Glutamatergic neuron (in vitro differentiated cells): ENCODE results near the gene SERPINB4. TPM values are rescaled to one million over a fixed set of nuclear protein-coding genes. Genes with fewer than 3 reads are reported as not detected.

Experiments used
- DNase-seq: peaks from one replicate; pipeline ENCODE4 v3.0.0; 2022
- H3K27ac Mint-ChIP-seq: one replicate; pipeline ENCODE4 v1.8.0; 2020; ENCODE audit warnings: mild to moderate bottlenecking, mixed read lengths, inconsistent platforms; ENCODE audit not compliant: unreplicated experiment
- H3K27me3 Mint-ChIP-seq: one replicate; pipeline ENCODE4 v1.8.0; 2020; ENCODE audit warnings: mild to moderate bottlenecking, moderate library complexity, mixed read lengths, inconsistent platforms; ENCODE audit not compliant: unreplicated experiment
- H3K36me3 Mint-ChIP-seq: one replicate; pipeline ENCODE4 v1.8.0; 2020; ENCODE audit warnings: mild to moderate bottlenecking, mixed read lengths, inconsistent platforms; ENCODE audit not compliant: unreplicated experiment
- H3K4me1 Mint-ChIP-seq: one replicate; pipeline ENCODE4 v1.8.0; 2020; ENCODE audit warnings: mild to moderate bottlenecking, low read depth, mixed read lengths, inconsistent platforms; ENCODE audit not compliant: unreplicated experiment
- H3K4me3 Mint-ChIP-seq: one replicate; pipeline ENCODE4 v1.8.0; 2020; ENCODE audit warnings: mild to moderate bottlenecking, mixed read lengths, inconsistent platforms; ENCODE audit not compliant: unreplicated experiment
- H3K9me3 Mint-ChIP-seq: one replicate; pipeline ENCODE4 v1.8.0; 2020; ENCODE audit warnings: mild to moderate bottlenecking, moderate library complexity, mixed read lengths, inconsistent platforms; ENCODE audit not compliant: unreplicated experiment
- CTCF ChIP-seq: fragments of 200-600 bp; sonication (generic); IDR thresholded peaks from one replicate; pipeline ENCODE4 v1.5.0; 2021; ENCODE audit not compliant: partially characterized antibody, unreplicated experiment
- total RNA-seq: library from RNA; stranded (reverse); fragmentation: NEBNext Ultra II Directional; extraction: Animal tissue kit (Norgen Biotek cat#: 25700); gene quantifications from one replicate; pipeline ENCODE4 v1.2.1, GENCODE V29; 2021; ENCODE audit not compliant: unreplicated experiment

The SERPINB4 gene
- total RNA-seq, 1 donor from 2014 or later = not detected

GRCh38 chr18:63596964-63597363 lies 47.1 kb downstream of the SERPINB4 start:
- TF ChIP-seq CTCF = no peak
- Mint-ChIP-seq H3K4me1 (no peaks in the 10 kb centered on the region), H3K36me3 (no peaks in the 10 kb centered on the region), H3K27me3 (no peaks in the 10 kb centered on the region), H3K4me3 (no peak overlapping the region), H3K27ac (no peak overlapping the region), H3K9me3 (no peaks in the 10 kb centered on the region)
- DNase-seq = no peak

GRCh38 chr18:63592471-63592870 lies 51.6 kb downstream of the SERPINB4 start:
- H3K9me3 Mint-ChIP-seq = peaks cover 1% of the 10 kb centered on the region
- no peaks in the 10 kb centered on the region for H3K4me1 Mint-ChIP-seq
- no peaks in the 10 kb centered on the region for H3K36me3 Mint-ChIP-seq
- no peak for DNase-seq
- TF ChIP-seq CTCF = no peak
- H3K27ac Mint-ChIP-seq = no peak overlapping the region
- H3K4me3 Mint-ChIP-seq = no peak overlapping the region
- no peaks in the 10 kb centered on the region for H3K27me3 Mint-ChIP-seq

- TF ChIP-seq CTCF = no peak
- Mint-ChIP-seq H3K4me1 (no peaks in the 10 kb centered on the region), H3K27me3 (no peaks in the 10 kb centered on the region), H3K36me3 (no peaks in the 10 kb centered on the region), H3K4me3 (no peak overlapping the region), H3K9me3 (peaks cover 1% of the 10 kb centered on the region), H3K27ac (no peak overlapping the region)
- no peak for DNase-seq
These were observed 52.3 kb downstream of the SERPINB4 start for GRCh38 chr18:63591725-63592124.

GRCh38 chr18:63590966-63591695 lies 52.9 kb downstream of the SERPINB4 start:
- no peak overlapping the region for H3K27ac Mint-ChIP-seq
- no peaks in the 10 kb centered on the region for H3K27me3 Mint-ChIP-seq
- no peaks in the 10 kb centered on the region for H3K4me1 Mint-ChIP-seq
- TF ChIP-seq CTCF = no peak
- H3K4me3 Mint-ChIP-seq = no peak overlapping the region
- DNase-seq = no peak
- peaks cover 1% of the 10 kb centered on the region for H3K9me3 Mint-ChIP-seq
- H3K36me3 Mint-ChIP-seq = no peaks in the 10 kb centered on the region

- Mint-ChIP-seq H3K4me1 (no peaks in the 10 kb centered on the region), H3K36me3 (no peaks in the 10 kb centered on the region), H3K27ac (no peak overlapping the region), H3K27me3 (no peaks in the 10 kb centered on the region), H3K4me3 (no peak overlapping the region), H3K9me3 (peaks cover 1% of the 10 kb centered on the region)
- no peak for TF ChIP-seq CTCF
- no peak for DNase-seq
These were observed 53.7 kb downstream of the SERPINB4 start for GRCh38 chr18:63590373-63590772.
